T-helper 17 cell (primary cell): ENCODE measurements around the gene ASIC2. TPM values are rescaled to one million over a fixed set of nuclear protein-coding genes. Genes with fewer than 3 reads are reported as not detected.

ENCODE experiments used
- ATAC-seq: fragments of 150-1000 bp; cut with Tn5 transposase; 2 replicates; pipeline ENCODE4 v1.10.0; 2021; ENCODE audit warnings: mild to moderate bottlenecking, moderate library complexity
- DNase-seq, 3 donors: peaks; one replicate each; pipeline versions ENCODE4 v3.0.0 to v3.0.0-alpha.2; 2020 to 2021
- H3K9me3 ChIP-seq: one replicate; pipeline ENCODE4 v1.7.0; 2013; ENCODE audit warnings: low read length, mild to moderate bottlenecking; ENCODE audit not compliant: control insufficient read depth, poor library complexity, severe bottlenecking
- H3K27ac Mint-ChIP-seq: one replicate; pipeline ENCODE4 v1.8.0; 2022; ENCODE audit warnings: mild to moderate bottlenecking, moderate library complexity, mixed read lengths
- H3K27me3 Mint-ChIP-seq: one replicate; pipeline ENCODE4 v1.8.0; 2022; ENCODE audit warnings: mixed read lengths
- H3K36me3 Mint-ChIP-seq: one replicate; pipeline ENCODE4 v1.8.0; 2022; ENCODE audit warnings: low read depth, mixed read lengths
- H3K4me1 Mint-ChIP-seq: one replicate; pipeline ENCODE4 v1.8.0; 2022; ENCODE audit warnings: mild to moderate bottlenecking, mixed read lengths
- H3K4me3 Mint-ChIP-seq: one replicate; pipeline ENCODE4 v1.8.0; 2022; ENCODE audit warnings: mild to moderate bottlenecking, moderate library complexity, mixed read lengths
- total RNA-seq, 4 donors: library from RNA in 2 of 4; stranded (reverse) in 2 of 4; gene quantifications; one replicate each; pipeline ENCODE4 v1.2.3 and lab custom pipeline; 2022 to 2026

The ASIC2 gene
- total RNA-seq, 2 donors from 2014 or later = not detected

- no peak overlapping the region for H3K4me3 Mint-ChIP-seq
- ATAC-seq = no peak
- H3K27ac Mint-ChIP-seq = no peak overlapping the region
Measured at GRCh38 chr17:33038740-33039139, 254.4 kb downstream of the ASIC2 start.

GRCh38 chr17:33033176-33033575 is 259.9 kb downstream of the ASIC2 start:
- H3K9me3 ChIP-seq = no peaks in the 10 kb centered on the region
- ATAC-seq (no peak), DNase-seq (no peak)
- Mint-ChIP-seq H3K36me3 (peaks cover 5% of the 10 kb centered on the region), H3K27me3 (peaks cover 49% of the 10 kb centered on the region), H3K27ac (no peak overlapping the region), H3K4me1 (no peaks in the 10 kb centered on the region), H3K4me3 (no peak overlapping the region)

More at GRCh38 chr17:33038740-33039139, 254.4 kb downstream of the ASIC2 start:
- DNase-seq = no peak
- peaks cover 83% of the 10 kb centered on the region for H3K27me3 Mint-ChIP-seq
- H3K4me1 Mint-ChIP-seq = no peaks in the 10 kb centered on the region
- H3K9me3 ChIP-seq = no peaks in the 10 kb centered on the region
- H3K36me3 Mint-ChIP-seq = peaks cover 5% of the 10 kb centered on the region

GRCh38 chr17:33028778-33029177 is 264.3 kb downstream of the ASIC2 start:
- H3K27ac Mint-ChIP-seq = no peak overlapping the region
- H3K4me3 Mint-ChIP-seq = no peak overlapping the region
- ATAC-seq = no peak
- peaks cover 51% of the 10 kb centered on the region for H3K27me3 Mint-ChIP-seq
- H3K9me3 ChIP-seq = no peaks in the 10 kb centered on the region
- no peaks in the 10 kb centered on the region for H3K36me3 Mint-ChIP-seq
- no peak for DNase-seq
- no peaks in the 10 kb centered on the region for H3K4me1 Mint-ChIP-seq

- no peak for ATAC-seq
Measured at GRCh38 chr17:33028061-33028460, 265.0 kb downstream of the ASIC2 start.

GRCh38 chr17:33024688-33025486 is 268.2 kb downstream of the ASIC2 start:
- DNase-seq = no peak
- H3K4me1 Mint-ChIP-seq = no peaks in the 10 kb centered on the region
- H3K9me3 ChIP-seq = no peaks in the 10 kb centered on the region
- H3K4me3 Mint-ChIP-seq = no peak overlapping the region
- H3K36me3 Mint-ChIP-seq = no peaks in the 10 kb centered on the region
- no peak for ATAC-seq
- no peak overlapping the region for H3K27ac Mint-ChIP-seq
- peaks cover 43% of the 10 kb centered on the region for H3K27me3 Mint-ChIP-seq

More at GRCh38 chr17:33028061-33028460, 265.0 kb downstream of the ASIC2 start:
- no peaks in the 10 kb centered on the region for H3K4me1 Mint-ChIP-seq
- peaks cover 52% of the 10 kb centered on the region for H3K27me3 Mint-ChIP-seq
- H3K36me3 Mint-ChIP-seq = no peaks in the 10 kb centered on the region
- H3K27ac Mint-ChIP-seq = no peak overlapping the region
- no peaks in the 10 kb centered on the region for H3K9me3 ChIP-seq
- no peak for DNase-seq
- no peak overlapping the region for H3K4me3 Mint-ChIP-seq

GRCh38 chr17:33023790-33024189 is 269.3 kb downstream of the ASIC2 start:
- ATAC-seq (no peak), DNase-seq (no peak)
- H3K36me3 Mint-ChIP-seq = peaks cover 3% of the 10 kb centered on the region
- no peaks in the 10 kb centered on the region for H3K9me3 ChIP-seq
- H3K27me3 Mint-ChIP-seq = peaks cover 52% of the 10 kb centered on the region
- no peaks in the 10 kb centered on the region for H3K4me1 Mint-ChIP-seq
- H3K27ac Mint-ChIP-seq = no peak overlapping the region
- no peak overlapping the region for H3K4me3 Mint-ChIP-seq

GRCh38 chr17:33021731-33022408 is 271.2 kb downstream of the ASIC2 start:
- Mint-ChIP-seq H3K4me3 (no peak overlapping the region), H3K36me3 (peaks cover 3% of the 10 kb centered on the region), H3K27me3 (peaks cover 58% of the 10 kb centered on the region), H3K27ac (no peak overlapping the region), H3K4me1 (no peaks in the 10 kb centered on the region)
- DNase-seq (no peak), ATAC-seq (no peak)
- H3K9me3 ChIP-seq = no peaks in the 10 kb centered on the region

- Mint-ChIP-seq H3K4me1 (no peaks in the 10 kb centered on the region), H3K36me3 (peaks cover 3% of the 10 kb centered on the region), H3K27me3 (peaks cover 52% of the 10 kb centered on the region), H3K27ac (no peak overlapping the region), H3K4me3 (no peak overlapping the region)
- no peak for ATAC-seq
- no peaks in the 10 kb centered on the region for H3K9me3 ChIP-seq
- DNase-seq = no peak
Measured at GRCh38 chr17:33019161-33019890, 273.8 kb downstream of the ASIC2 start.

- Mint-ChIP-seq H3K4me3 (no peak overlapping the region), H3K27me3 (peaks cover 53% of the 10 kb centered on the region), H3K36me3 (peaks cover 3% of the 10 kb centered on the region), H3K27ac (no peak overlapping the region), H3K4me1 (no peaks in the 10 kb centered on the region)
- no peak for ATAC-seq
- no peaks in the 10 kb centered on the region for H3K9me3 ChIP-seq
- DNase-seq = no peak
Measured at GRCh38 chr17:33017366-33017765, 275.7 kb downstream of the ASIC2 start.

GRCh38 chr17:33016920-33017319 is 276.2 kb downstream of the ASIC2 start:
- peaks cover 3% of the 10 kb centered on the region for H3K36me3 Mint-ChIP-seq
- no peak for ATAC-seq

GRCh38 chr17:33015716-33016346 is 277.3 kb downstream of the ASIC2 start:
- H3K27ac Mint-ChIP-seq = no peak overlapping the region
- no peak for DNase-seq
- peaks cover 3% of the 10 kb centered on the region for H3K36me3 Mint-ChIP-seq
- H3K4me3 Mint-ChIP-seq = no peak overlapping the region
- no peak for ATAC-seq
- H3K9me3 ChIP-seq = no peaks in the 10 kb centered on the region
- no peaks in the 10 kb centered on the region for H3K4me1 Mint-ChIP-seq
- peaks cover 67% of the 10 kb centered on the region for H3K27me3 Mint-ChIP-seq

More at GRCh38 chr17:33016920-33017319, 276.2 kb downstream of the ASIC2 start:
- DNase-seq = no peak
- Mint-ChIP-seq H3K27ac (no peak overlapping the region), H3K4me3 (no peak overlapping the region), H3K4me1 (no peaks in the 10 kb centered on the region), H3K27me3 (peaks cover 57% of the 10 kb centered on the region)
- H3K9me3 ChIP-seq = no peaks in the 10 kb centered on the region

- H3K9me3 ChIP-seq = no peaks in the 10 kb centered on the region
- Mint-ChIP-seq H3K36me3 (peaks cover 3% of the 10 kb centered on the region), H3K27me3 (peaks cover 68% of the 10 kb centered on the region), H3K4me3 (no peak overlapping the region), H3K4me1 (no peaks in the 10 kb centered on the region), H3K27ac (no peak overlapping the region)
- ATAC-seq (no peak), DNase-seq (no peak)
Measured at GRCh38 chr17:33014751-33015150, 278.3 kb downstream of the ASIC2 start.
